ENCODE measurements around the gene RUNX3. TPM values are rescaled to one million over a fixed set of nuclear protein-coding genes. Genes with fewer than 3 reads are reported as not detected.

Gene RUNX3
- 0.17 TPM in 1 of 2 replicates, not detected in the other for total RNA-seq

GRCh38 chr1:24930260-24931145 is at the start of gene RUNX3:
TSS of gene RUNX3 (minus strand) at chr1:24930276. CDS start at chr1:24929868, 408 bp downstream.

Other genes starting within 250 kb of the RUNX3 start
- gene CLIC4, start 184.8 kb downstream of the RUNX3 start, total RNA-seq, result 355 and 485 TPM in 2 replicates

Data from smooth muscle cell of trachea (primary cell).